VCaP (cell line): ENCODE data around the gene PPID.

ENCODE experiments used
- H3K27ac ChIP-seq: fragments of 450-650 bp; 2 replicates; pipeline ENCODE4 v1.5.1; 2017
- CTCF ChIP-seq: fragments of 450-650 bp; conservative IDR thresholded peaks from 2 replicates; pipeline ENCODE4 v1.5.1; 2017; ENCODE audit warnings: mild to moderate bottlenecking, moderate library complexity

The PPID gene

GRCh38 chr4:158722917-158723793, at the start of gene PPID:
Gene PPID, minus strand, starts transcription at chr4:158723396. Its CDS starts 108 bp downstream, at chr4:158723288.
- TF ChIP-seq CTCF, result no peak
- peak within 1 kb of the TSS; percentile 92 for H3K27ac ChIP-seq

GRCh38 chr4:158771776-158772175, 48.6 kb upstream of the PPID start:
- no peak for TF ChIP-seq CTCF
- H3K27ac ChIP-seq, result peak overlapping the region; percentile 92

GRCh38 chr4:158770671-158771070, 47.5 kb upstream of the PPID start:
- H3K27ac ChIP-seq, result peak overlapping the region; percentile 92; the same call in 1 of the 2 replicates
- no peak for TF ChIP-seq CTCF

GRCh38 chr4:158769175-158769921, 46.2 kb upstream of the PPID start:
- H3K27ac ChIP-seq, result peak overlapping the region; percentile 92
- no peak; the same call in 1 of the 2 replicates for TF ChIP-seq CTCF

- no peak; the same call in 1 of the 2 replicates for TF ChIP-seq CTCF
- peak within 1 kb of the TSS; percentile 92 for H3K27ac ChIP-seq
These were observed 45.5 kb upstream of the PPID start, which contains the start of gene FNIP2 for GRCh38 chr4:158768555-158769174. Gene FNIP2, plus strand, starts transcription at chr4:158769026. Its CDS starts 187 bp downstream, at chr4:158769213.

GRCh38 chr4:158767451-158767850, 44.3 kb upstream of the PPID start:
- H3K27ac ChIP-seq, result no peak overlapping the region; the same call in 1 of the 2 replicates
- TF ChIP-seq CTCF, result no peak
